ENCODE data around the gene C22orf23.

The C22orf23 gene

GRCh38 chr22:37904572-37905533 is 48.5 kb downstream of the C22orf23 start:
- H3K27me3 ChIP-seq (ENCODE audit: insufficient read depth, low read length), result no peaks in the 10 kb centered on the region
- no peaks in the 10 kb centered on the region for H3K36me3 ChIP-seq (ENCODE audit: insufficient read depth, low read depth, low read length)
- peak overlapping the region; percentile 61; the same call in 1 of the 2 replicates for H3K4me3 ChIP-seq (ENCODE audit: low read length)
- peaks cover 11% of the 10 kb centered on the region for H3K4me1 ChIP-seq (ENCODE audit: insufficient read depth, low read length)
- no peak overlapping the region for H3K27ac ChIP-seq (ENCODE audit: low read length)
- peak overlapping the region; percentile 69 for H3K9ac ChIP-seq (ENCODE audit: low read depth, low read length)
- H3K9me3 ChIP-seq (ENCODE audit: insufficient read depth, low read depth, low read length), result no peaks in the 10 kb centered on the region

- Histone ChIP-seq H3K9ac (ENCODE audit: low read depth, low read length) (peak overlapping the region; percentile 61), H3K4me3 (ENCODE audit: low read length) (no peak overlapping the region), H3K36me3 (ENCODE audit: insufficient read depth, low read depth, low read length) (no peaks in the 10 kb centered on the region), H3K4me1 (ENCODE audit: insufficient read depth, low read length) (peaks cover 31% of the 10 kb centered on the region), H3K27me3 (ENCODE audit: insufficient read depth, low read length) (no peaks in the 10 kb centered on the region), H3K27ac (ENCODE audit: low read length) (no peak overlapping the region), H3K9me3 (ENCODE audit: insufficient read depth, low read depth, low read length) (no peaks in the 10 kb centered on the region)
Observed at GRCh38 chr22:37898441-37899181, 54.8 kb downstream of the C22orf23 start.

GRCh38 chr22:37897807-37898206 is 55.6 kb downstream of the C22orf23 start:
- H3K27me3 ChIP-seq (ENCODE audit: insufficient read depth, low read length), result no peaks in the 10 kb centered on the region
- no peak overlapping the region for H3K4me3 ChIP-seq (ENCODE audit: low read length)
- H3K4me1 ChIP-seq (ENCODE audit: insufficient read depth, low read length), result peaks cover 31% of the 10 kb centered on the region
- no peak overlapping the region for H3K27ac ChIP-seq (ENCODE audit: low read length)
- H3K9ac ChIP-seq (ENCODE audit: low read depth, low read length), result no peak overlapping the region
- no peaks in the 10 kb centered on the region for H3K36me3 ChIP-seq (ENCODE audit: insufficient read depth, low read depth, low read length)
- no peaks in the 10 kb centered on the region for H3K9me3 ChIP-seq (ENCODE audit: insufficient read depth, low read depth, low read length)

- H3K36me3 ChIP-seq (ENCODE audit: insufficient read depth, low read depth, low read length), result peaks cover 4% of the 10 kb centered on the region; the same call in 1 of the 2 replicates
- no peaks in the 10 kb centered on the region for H3K9me3 ChIP-seq (ENCODE audit: insufficient read depth, low read depth, low read length)
- no peak overlapping the region for H3K4me3 ChIP-seq (ENCODE audit: low read length)
- no peaks in the 10 kb centered on the region for H3K27me3 ChIP-seq (ENCODE audit: insufficient read depth, low read length)
- H3K9ac ChIP-seq (ENCODE audit: low read depth, low read length), result peak overlapping the region; percentile 5; the same call in 1 of the 2 replicates
- H3K4me1 ChIP-seq (ENCODE audit: insufficient read depth, low read length), result peaks cover 31% of the 10 kb centered on the region
- no peak overlapping the region for H3K27ac ChIP-seq (ENCODE audit: low read length)
Observed at GRCh38 chr22:37896939-37897338, 56.5 kb downstream of the C22orf23 start.

- Histone ChIP-seq H3K27ac (ENCODE audit: low read length) (no peak overlapping the region), H3K36me3 (ENCODE audit: insufficient read depth, low read depth, low read length) (peaks cover 11% of the 10 kb centered on the region), H3K4me1 (ENCODE audit: insufficient read depth, low read length) (peaks cover 31% of the 10 kb centered on the region), H3K9ac (ENCODE audit: low read depth, low read length) (0 out of 2 replicates have a peak overlapping the region, but pooled peaks have one; percentile 5), H3K27me3 (ENCODE audit: insufficient read depth, low read length) (no peaks in the 10 kb centered on the region), H3K9me3 (ENCODE audit: insufficient read depth, low read depth, low read length) (no peaks in the 10 kb centered on the region), H3K4me3 (ENCODE audit: low read length) (no peak overlapping the region)
Observed at GRCh38 chr22:37896181-37896592, 57.2 kb downstream of the C22orf23 start.

- Histone ChIP-seq H3K36me3 (ENCODE audit: insufficient read depth, low read depth, low read length) (peaks cover 15% of the 10 kb centered on the region), H3K9ac (ENCODE audit: low read depth, low read length) (peak overlapping the region; percentile 48; the same call in 1 of the 2 replicates), H3K9me3 (ENCODE audit: insufficient read depth, low read depth, low read length) (no peaks in the 10 kb centered on the region), H3K4me1 (ENCODE audit: insufficient read depth, low read length) (peaks cover 31% of the 10 kb centered on the region), H3K27ac (ENCODE audit: low read length) (no peak overlapping the region), H3K27me3 (ENCODE audit: insufficient read depth, low read length) (no peaks in the 10 kb centered on the region), H3K4me3 (ENCODE audit: low read length) (no peak overlapping the region)
Observed at GRCh38 chr22:37894939-37895670, 58.3 kb downstream of the C22orf23 start.

GRCh38 chr22:37893583-37893983 is 59.8 kb downstream of the C22orf23 start:
- H3K4me1 ChIP-seq (ENCODE audit: insufficient read depth, low read length), result peaks cover 28% of the 10 kb centered on the region

More at GRCh38 chr22:37893583-37893983, 59.8 kb downstream of the C22orf23 start:
- Histone ChIP-seq H3K4me3 (ENCODE audit: low read length) (no peak overlapping the region), H3K9me3 (ENCODE audit: insufficient read depth, low read depth, low read length) (no peaks in the 10 kb centered on the region), H3K27me3 (ENCODE audit: insufficient read depth, low read length) (no peaks in the 10 kb centered on the region), H3K27ac (ENCODE audit: low read length) (peak overlapping the region; percentile 25), H3K9ac (ENCODE audit: low read depth, low read length) (no peak overlapping the region), H3K36me3 (ENCODE audit: insufficient read depth, low read depth, low read length) (peaks cover 30% of the 10 kb centered on the region)

All from iPS-20b (cell line).